ENCODE measurements around the gene WWOX.

- TF ChIP-seq CTCF (IDR thresholded peaks at IDR 0.05) (no peak), POLR2A (IDR thresholded peaks at IDR 0.05) (no peak)
These were observed 410.5 kb downstream of the WWOX start for GRCh38 chr16:78509965-78510364.
